ENCODE results near the gene DDX31.

DNA sequence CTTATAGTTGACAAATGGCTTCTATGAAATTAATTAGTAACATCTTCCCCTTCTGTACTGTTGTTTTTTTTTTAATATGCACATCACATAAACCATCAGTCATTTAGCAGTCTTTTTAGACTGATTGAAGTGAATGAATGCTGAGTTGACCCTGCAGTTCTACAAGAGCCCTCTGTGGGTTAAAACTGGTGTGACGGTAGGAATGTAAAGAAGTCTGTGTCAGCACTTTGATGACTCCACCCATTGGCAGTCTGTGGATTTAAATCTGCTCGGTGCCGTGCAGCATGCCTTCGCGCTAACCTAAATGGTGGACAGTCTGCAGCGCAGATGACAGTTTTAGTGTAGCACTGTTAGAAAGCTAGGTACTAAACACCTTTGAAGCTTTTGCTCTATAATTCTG, 3.6 kb upstream of the DDX31 start:
- TF ChIP-seq CTCF (IDR thresholded peaks at IDR 0.05) (no peak), POLR2A (IDR thresholded peaks at IDR 0.05) (no peak)

Data from thyroid gland (tissue), 4 donors.